ENCODE measurements around the gene WDFY3. TPM values are rescaled to one million over a fixed set of nuclear protein-coding genes. Genes with fewer than 3 reads are reported as not detected.

Gene WDFY3
- total RNA-seq, 1 donor from 2014 or later, result 119 TPM

DNA sequence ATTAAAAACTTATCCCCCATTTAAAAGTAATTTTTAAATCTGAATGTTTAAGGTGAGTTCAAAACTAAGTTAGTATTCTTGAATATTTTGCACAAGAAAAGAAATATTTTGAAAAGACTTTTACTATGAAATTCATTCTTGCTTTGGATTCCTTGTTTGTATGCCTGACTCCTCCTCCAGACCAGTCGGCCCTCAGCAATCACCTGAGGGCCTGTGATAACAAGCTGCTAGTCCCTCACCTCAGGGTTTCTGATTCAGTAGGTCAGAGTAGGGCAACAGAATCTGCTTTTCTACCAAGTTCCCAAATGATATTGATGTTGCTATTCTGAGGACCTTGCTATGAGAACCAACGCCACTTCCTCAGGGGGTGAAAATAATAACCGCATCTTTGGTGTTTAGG, 228.8 kb downstream of the WDFY3 start:
- FAIRE-seq (no peak), DNase-seq (ENCODE audit: low spot score in 2 of 2) (no peak)

DNA sequence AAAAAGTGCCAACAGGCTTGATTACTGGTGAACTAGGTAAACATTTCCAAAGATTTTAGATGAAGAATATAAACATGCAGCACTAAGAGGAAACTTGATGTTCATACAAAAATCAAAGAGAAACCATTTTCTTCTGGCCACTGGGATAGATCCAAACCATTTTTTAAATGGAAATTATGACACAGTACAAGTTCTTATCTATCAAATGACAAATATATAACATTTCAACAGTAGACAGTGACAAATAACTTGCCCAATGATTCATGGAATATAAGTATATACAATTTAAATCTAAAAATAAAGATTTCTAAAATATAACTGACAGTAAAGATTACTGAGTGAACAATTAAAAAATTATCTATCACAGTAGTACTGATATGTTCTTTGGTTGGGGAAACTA, 232.5 kb downstream of the WDFY3 start:
- FAIRE-seq (peak; percentile 15), DNase-seq (ENCODE audit: low spot score in 2 of 2) (no peak)

DNA sequence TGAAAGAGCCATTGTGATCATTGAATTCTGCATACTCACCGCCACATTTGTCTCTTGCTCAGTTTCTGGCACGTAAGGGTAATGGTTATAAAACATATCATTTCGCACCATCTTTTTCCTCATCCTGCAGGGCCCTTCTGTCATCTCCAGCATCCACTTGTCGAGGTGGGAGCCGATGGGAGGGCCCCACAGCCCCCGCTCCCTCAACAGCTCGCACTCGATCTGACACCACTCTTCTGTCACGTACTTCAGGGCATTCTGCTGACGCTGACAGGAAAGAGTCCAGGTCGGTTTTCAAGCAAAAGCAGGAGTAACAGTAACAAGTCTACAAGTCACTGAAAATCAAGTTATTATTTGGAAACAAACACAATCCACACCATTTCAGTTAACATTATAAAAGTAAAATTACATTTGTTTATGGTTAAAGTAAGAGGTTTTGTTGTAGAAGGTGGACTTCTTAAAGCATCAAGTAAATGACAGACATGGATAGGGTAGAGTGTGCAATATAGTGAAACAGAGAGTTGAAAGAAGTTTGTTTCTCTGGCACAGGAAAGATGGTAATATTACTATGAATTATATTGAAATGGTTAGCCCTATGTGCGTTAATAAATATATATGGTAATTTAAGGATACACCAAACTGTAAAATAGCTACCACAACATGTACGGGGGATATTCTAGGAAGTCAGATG, 233.0 kb downstream of the WDFY3 start:
- DNase-seq (ENCODE audit: low spot score in 2 of 2) (no peak), FAIRE-seq (no peak)

DNA sequence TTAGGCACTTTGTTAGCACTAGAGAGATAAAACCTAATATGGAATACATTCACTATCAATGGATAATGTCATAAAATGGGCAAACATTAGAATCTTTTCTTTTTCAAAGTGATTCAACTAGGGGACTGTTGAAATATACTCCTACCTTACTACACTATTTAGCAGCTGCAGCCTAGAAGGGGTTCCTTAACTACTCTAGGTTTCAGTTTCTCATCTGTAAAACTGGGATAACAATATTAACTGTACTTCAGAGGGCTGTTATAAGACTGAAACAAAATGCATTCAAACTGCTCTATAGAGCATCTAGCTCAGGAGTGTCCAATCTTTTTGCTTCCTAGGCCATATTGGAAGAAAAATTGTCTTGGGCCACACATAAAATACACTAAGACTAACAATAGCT, 236.1 kb downstream of the WDFY3 start:
- FAIRE-seq (no peak), DNase-seq (ENCODE audit: low spot score in 2 of 2) (no peak)

DNA sequence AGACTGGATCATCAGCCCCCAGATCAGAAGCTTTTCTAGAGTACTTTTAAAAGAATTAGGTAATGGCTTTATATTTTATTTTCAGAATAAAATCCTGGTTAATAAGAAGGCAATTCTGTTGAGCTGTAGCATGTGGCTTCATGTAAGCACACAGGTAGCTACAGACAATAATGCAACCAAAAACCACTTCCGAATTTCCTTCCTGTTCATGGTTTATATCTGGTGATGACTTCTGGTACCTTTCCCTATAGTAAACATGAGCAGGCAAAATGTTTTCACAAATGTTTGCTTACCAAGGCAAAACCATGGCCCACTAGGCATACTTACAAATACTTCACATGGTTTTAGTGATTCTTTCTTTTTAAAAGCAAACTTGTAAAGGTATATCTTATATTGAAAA, 239.0 kb downstream of the WDFY3 start:
- FAIRE-seq (no peak), DNase-seq (ENCODE audit: low spot score in 2 of 2) (no peak)

DNA sequence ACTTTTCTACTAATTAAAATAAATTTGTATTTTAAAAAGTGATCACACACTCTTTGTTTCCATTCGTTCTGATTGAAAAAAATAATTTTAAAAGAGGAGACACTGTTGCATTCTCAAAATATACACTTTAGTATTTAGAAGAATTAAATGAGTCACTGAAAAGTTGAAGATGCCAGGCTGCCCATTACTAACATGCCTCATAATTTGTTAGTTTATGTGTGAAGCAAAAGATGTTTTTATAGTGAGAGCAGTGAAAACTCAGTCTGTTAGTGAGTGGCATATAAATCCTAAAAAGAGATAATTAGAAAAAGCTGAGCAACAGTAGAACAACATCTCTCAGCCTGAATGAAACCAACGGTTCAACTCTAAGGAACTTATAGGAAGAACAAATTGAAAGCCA, 240.1 kb downstream of the WDFY3 start:
- DNase-seq (ENCODE audit: low spot score in 2 of 2), result no peak
- FAIRE-seq, result no peak

DNA sequence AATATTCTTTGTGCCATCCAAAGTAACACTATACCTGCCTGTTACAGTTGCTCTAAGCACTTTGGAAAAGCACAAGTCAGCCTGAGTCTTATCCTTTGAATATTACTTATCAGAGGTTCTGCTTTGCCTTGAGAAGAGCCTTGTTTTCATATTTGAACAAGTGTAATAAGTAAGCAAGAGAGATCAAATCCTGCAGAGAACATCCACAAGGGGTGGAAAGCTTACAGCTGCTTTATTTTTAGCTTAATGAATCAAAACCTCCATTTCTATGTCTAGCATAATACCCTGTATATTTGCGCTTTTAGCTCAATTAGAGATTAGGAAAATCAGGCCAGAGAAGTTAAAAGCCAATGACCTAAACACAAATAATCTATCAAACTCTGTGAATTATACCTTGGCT, 243.8 kb downstream of the WDFY3 start:
- no peak for DNase-seq (ENCODE audit: low spot score in 2 of 2)
- FAIRE-seq, result no peak

DNA sequence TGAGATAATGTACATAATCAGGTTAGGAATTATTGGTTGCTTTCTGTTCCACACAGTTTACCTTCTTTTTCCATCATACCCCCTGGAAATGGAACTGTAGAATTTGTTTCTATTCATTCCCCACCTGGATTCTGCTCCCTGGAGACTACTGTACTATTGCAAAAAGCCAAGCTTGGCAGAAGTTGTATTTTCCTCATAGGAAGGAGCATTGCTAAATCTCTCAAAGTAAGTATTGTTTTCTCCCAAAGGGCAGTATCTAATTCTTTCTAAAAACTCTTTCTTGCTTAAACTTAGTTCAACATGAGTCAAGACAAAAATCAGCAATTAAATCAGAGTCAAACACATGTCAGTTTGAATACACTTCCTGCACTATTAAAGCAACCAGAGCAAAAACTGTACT, 247.4 kb downstream of the WDFY3 start:
- FAIRE-seq, result no peak
- DNase-seq (ENCODE audit: low spot score in 2 of 2), result no peak

DNA sequence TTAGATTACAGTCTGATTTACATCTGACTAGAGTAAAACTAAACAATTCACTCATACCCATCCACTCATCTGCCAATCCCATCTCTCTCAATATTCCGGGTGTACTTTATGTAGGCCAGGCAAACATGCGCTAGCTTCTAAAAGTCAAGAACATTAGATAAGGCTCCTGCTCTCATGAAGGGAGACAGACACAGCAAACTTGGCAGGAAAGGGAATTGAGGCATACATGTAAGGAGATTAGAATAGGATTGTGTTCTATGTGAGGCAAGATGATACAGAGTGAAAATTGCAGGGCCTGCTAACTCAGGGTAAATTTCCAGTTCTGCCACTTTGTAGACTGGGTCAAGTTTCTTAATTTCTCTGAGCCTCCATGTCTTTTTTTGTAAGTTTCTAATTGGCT, 247.8 kb downstream of the WDFY3 start:
- DNase-seq (ENCODE audit: low spot score in 2 of 2) (no peak), FAIRE-seq (no peak)

DNA sequence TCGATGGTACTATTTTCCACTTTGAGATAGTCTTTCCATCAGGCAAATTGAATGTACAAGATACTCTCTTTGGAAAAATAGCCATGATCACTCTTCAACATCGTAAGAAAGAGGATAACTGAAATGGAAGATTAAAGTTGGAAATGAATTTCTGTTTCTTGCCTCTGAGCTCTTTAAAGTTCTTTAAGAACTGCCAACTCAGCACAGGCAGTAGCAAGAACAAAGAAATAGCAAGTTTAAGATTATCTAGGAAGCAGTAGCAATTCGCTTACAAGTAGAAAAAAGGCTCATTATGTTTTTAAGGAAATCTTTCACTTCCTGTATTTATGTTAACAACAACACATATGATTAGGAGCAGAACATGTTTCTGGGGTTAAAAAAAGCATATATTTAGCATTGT, 255.9 kb downstream of the WDFY3 start:
- FAIRE-seq (no peak), DNase-seq (ENCODE audit: low spot score in 2 of 2) (no peak)

DNA sequence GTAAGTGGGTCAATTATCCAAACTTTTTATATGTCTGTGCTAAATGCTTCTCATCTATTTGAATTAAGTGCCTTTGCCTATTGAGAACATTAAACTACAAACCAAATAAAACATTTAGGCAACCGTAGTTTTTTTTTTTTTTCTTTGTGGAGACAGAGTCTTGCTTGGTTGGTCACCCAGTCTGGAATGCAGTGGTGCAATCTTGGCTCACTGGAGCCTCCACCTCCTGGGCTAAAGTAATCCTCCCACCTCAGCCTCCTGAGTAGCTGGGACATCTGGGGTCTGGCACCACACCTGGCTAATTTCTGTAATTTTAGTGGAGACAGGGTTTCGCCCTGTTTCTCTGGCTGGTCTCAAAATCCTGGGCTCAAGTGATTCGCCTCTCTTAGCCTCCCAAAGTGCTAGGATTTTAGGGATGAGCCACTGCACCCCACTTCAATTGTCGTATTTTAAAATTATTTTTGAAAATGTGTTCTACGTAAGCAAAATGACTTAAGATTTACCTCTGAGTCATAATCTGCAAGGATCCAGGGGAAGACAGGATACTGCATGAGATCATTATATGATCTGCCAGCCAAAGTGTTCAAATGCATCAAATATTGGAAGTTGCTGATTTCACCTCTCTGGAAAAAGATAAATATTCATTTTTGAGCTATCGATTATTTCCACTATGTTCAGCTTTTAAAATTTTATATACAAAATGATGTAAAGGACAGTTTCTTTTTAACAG, 257.9 kb downstream of the WDFY3 start:
- no peak for DNase-seq (ENCODE audit: low spot score in 2 of 2)
- FAIRE-seq, result no peak

DNA sequence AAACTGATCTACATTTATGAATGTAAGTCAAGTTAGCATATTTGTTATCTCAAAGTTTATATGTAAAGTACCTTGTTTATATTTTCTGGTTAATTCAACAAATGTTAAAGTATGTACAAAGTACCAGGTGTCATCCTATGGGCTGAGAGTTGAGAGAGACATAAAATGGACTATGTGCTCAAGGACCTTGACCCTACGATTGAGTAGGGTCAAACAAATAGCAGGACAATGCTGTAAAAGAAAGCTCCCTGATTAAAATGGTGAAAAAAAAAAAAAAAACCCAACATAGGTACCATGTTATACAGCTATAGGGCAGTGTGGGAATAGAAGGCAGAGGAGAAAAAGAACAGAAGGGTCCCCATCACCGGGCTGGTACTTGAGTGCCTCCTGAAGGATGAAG, 260.2 kb downstream of the WDFY3 start:
- FAIRE-seq (no peak), DNase-seq (ENCODE audit: low spot score in 2 of 2) (no peak)

DNA sequence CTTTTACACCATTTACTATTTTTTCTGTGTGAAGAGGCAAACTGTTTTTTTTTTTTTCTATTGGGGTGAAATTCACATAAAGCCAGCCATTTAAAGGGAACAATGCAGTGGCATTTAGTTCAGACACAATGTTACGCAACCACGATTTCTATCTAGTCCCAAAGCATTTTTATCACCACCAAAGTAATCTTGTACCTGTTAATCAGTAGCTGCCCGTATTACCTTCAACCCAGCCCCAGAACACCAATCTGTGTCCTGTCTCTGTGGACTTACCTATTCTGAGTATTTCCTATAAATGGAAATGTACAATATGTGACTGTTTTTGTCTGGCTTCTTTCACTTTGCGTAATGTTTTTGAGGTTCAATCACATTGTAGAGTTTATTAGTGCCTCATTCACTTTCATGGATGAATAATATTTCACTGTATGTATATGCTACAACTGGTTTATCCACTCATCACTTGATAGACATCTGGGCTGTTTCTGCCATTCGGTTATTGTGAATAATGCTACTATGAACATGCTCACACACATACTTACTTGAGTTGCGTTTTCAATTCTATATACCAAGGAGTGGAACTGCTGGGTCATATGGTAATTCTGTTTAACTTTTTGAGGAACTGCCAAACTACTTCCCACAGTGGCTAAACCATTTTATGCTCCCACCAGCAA, 267.4 kb downstream of the WDFY3 start:
- FAIRE-seq (no peak), DNase-seq (ENCODE audit: low spot score in 2 of 2) (no peak)

DNA sequence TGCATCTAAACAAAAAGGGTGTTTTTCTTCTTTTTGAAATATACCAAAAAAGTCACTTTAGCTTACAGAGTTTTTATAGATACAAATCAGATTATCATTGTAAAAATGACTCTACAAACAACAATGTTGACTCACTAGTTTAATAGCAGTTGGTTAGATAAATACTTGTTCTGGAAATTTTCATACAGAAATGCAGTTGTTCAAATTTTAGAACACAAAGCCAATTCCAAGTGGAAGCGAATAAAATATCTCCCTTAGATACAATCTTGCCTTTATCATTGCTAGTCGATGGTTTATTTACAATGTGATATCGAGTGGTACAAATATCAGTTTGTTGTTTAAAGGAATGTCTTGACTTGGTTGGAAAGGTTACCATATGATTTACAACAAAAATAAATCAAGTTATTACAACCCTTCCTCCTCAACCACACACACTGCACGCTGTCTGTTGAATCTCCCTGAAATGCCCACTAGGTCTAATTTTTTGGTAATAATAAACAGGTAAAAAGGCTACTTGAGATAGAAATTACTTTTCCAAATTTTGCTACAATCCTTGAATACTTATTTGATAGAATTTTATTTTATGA, 268.8 kb downstream of the WDFY3 start:
- no peak for DNase-seq (ENCODE audit: low spot score in 2 of 2)
- FAIRE-seq, result no peak

DNA sequence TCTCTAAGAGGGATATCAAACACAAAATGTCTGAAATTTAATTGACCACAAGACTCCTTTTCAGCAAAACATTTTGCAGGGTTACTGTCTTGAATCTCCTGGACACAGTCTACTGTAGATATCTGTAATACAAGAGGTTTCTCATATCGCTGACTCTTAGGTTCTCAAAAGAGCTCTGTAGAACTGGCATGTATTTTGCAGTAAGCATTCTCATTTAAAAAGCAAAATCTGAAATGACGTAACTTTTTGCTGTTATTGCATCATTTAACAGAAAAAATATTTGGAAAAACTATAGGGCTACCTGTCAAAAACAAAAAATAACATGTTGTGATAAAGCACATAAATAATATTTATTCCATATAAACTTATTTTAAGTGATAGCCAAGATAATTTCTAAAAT, 269.3 kb downstream of the WDFY3 start:
- no peak for FAIRE-seq
- DNase-seq (ENCODE audit: low spot score in 2 of 2), result no peak

DNA sequence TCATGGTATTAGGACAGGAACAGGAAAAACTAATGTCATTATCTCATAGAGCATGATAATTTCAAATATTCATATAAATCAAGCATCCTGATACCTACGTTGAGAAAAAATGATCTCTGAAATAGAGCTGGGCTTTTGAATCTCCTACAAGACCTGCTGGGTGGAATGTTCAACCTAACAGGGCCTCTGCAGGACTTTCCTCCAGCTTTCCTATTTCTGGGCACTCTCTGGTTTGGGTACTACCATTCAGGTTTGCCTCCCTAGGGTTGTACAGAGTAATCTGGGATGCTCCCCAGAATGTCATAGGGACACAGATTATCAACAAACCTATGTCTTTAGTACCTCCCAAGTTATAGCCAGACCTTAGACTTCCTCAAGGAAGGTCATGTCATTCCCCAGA, 274.7 kb downstream of the WDFY3 start:
- no peak for FAIRE-seq
- no peak for DNase-seq (ENCODE audit: low spot score in 2 of 2)

DNA sequence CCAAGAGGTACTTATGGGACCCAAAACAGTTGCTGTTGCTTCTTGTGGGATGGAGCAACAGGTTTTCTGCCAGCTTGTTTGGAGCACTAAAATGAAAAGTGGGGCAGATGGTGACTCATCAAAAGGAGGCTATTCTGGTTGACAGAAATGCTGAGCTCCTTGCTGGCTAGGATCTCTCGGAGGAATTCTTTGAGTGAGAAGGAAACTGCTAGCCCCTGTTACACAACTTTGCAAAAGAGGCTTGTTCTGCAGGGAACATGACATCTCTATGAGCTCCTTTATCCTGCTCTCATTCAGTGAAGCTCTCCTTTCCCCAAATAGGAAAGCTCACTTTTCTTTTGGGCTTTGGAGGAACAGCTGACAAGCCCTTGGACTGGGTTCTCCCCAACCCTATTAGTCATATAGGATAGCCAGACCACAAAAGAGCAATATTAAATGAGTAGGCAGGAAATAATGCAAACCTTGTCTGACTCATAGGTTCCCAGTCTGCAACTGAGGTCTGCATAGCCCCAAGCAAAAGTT, 275.3 kb downstream of the WDFY3 start:
- DNase-seq (ENCODE audit: low spot score in 2 of 2) (peak in 1 of 2 donors; percentile 28), FAIRE-seq (no peak)

DNA sequence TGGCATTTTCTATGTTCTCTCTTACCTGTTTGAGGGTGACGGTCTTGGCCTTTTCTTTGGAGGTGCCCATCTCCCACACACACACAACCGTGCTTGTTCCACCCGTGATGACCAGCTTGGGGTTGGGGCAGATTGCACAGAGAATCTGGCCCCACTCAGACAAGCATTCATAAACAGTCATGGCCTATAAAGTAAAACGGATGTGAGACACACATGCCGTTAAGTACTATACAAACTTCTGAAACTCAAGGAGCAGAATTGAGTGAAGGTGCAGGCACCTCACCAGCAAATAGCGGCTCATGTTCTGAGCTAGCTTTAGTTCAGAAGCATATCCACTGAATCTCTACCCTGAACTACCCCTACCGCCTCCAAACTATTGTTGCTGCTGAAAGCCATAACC, 276.0 kb downstream of the WDFY3 start:
- FAIRE-seq (no peak), DNase-seq (ENCODE audit: low spot score in 2 of 2) (no peak)

DNA sequence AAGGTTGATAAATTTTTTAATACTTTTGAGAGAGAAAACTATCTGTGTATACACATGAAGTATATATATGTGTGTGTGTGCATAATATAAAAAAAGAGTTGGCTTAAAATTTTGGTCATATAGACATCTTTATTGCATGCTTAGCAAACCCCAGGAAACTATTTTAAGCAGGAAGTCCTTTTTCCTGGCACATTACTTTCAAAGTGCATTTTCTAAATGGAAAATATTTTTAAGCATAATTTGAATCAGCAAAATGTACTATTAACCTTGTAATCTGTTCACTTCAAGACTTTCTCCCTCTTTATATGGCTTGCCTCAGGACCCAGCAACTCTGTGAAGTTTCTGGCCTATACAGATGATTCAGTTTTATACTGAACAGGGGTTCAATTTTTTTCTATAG, 277.3 kb downstream of the WDFY3 start:
- FAIRE-seq (no peak), DNase-seq (ENCODE audit: low spot score in 2 of 2) (no peak)

DNA sequence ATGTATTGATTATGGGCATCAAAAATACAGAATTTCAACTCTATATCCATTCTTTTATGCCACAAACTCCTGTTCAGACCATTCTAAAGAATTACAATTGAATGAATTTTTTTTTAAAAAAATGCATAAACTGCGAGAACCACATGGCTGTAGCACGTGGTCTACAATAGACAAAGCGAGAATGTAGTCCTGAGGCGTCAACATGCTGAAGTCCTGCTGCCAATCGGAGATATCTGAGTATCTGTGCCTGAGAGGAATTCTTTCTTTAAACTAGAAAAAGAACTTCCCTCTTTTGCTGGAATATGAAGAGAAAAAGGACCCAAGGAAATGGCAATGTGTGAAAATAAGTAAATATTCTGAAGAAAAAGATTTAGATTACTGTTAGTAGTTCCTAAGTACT, 277.9 kb downstream of the WDFY3 start:
- FAIRE-seq (no peak), DNase-seq (ENCODE audit: low spot score in 2 of 2) (no peak)

DNA sequence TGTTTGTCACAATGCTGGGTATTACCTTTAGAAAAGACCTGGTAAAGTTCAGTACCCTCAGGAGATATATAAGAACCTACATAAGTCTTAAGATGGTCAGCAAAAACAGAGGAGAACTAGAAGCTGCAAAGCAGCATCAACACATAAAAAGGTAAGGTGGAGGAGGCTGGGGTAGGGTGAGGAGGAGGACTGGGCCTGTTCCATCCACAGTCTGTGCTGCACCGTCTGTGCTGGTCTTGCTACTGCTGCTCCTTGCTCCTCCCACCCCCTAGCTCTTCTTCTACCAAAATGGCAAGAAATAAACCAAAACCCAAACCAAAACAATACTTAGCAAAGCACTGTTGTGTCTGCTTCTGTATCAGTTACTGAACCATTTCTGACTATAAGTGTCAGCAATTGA, 281.4 kb downstream of the WDFY3 start:
- FAIRE-seq, result no peak
- DNase-seq (ENCODE audit: low spot score in 2 of 2), result no peak
